ENCODE measurements around the gene CAMTA1.

The CAMTA1 gene

GRCh38 chr1:7171168-7171567 is 385.9 kb downstream of the CAMTA1 start:
- TF ChIP-seq CTCF (IDR thresholded peaks at IDR 0.05; ENCODE audit: insufficient read depth, low read depth, low read length, missing control alignments): no peak
- H3K4me3 ChIP-seq (ENCODE audit: low read length): no peak overlapping the region
- no peak for DNase-seq (ENCODE audit: low read depth)

- H3K4me3 ChIP-seq (ENCODE audit: low read length): no peak overlapping the region
- no peak for DNase-seq (ENCODE audit: low read depth)
- TF ChIP-seq CTCF (IDR thresholded peaks at IDR 0.05; ENCODE audit: insufficient read depth, low read depth, low read length, missing control alignments): no peak
Measured at GRCh38 chr1:7171574-7171973, 386.3 kb downstream of the CAMTA1 start.

GRCh38 chr1:7172804-7173203 is 387.6 kb downstream of the CAMTA1 start:
- TF ChIP-seq CTCF (IDR thresholded peaks at IDR 0.05; ENCODE audit: insufficient read depth, low read depth, low read length, missing control alignments): no peak

GRCh38 chr1:7174561-7174960 is 389.3 kb downstream of the CAMTA1 start:
- no peak for TF ChIP-seq CTCF (IDR thresholded peaks at IDR 0.05; ENCODE audit: insufficient read depth, low read depth, low read length, missing control alignments)
- DNase-seq (ENCODE audit: low read depth): no peak
- H3K4me3 ChIP-seq (ENCODE audit: low read length): no peak overlapping the region

More at GRCh38 chr1:7172804-7173203, 387.6 kb downstream of the CAMTA1 start:
- H3K4me3 ChIP-seq (ENCODE audit: low read length): no peak overlapping the region
- no peak for DNase-seq (ENCODE audit: low read depth)

- DNase-seq (ENCODE audit: low read depth): no peak
Measured at GRCh38 chr1:7174980-7175906, 390.0 kb downstream of the CAMTA1 start.

GRCh38 chr1:7177021-7177420 is 391.8 kb downstream of the CAMTA1 start:
- DNase-seq (ENCODE audit: low read depth): no peak
- H3K4me3 ChIP-seq (ENCODE audit: low read length): no peak overlapping the region
- no peak for TF ChIP-seq CTCF (IDR thresholded peaks at IDR 0.05; ENCODE audit: insufficient read depth, low read depth, low read length, missing control alignments)

More at GRCh38 chr1:7174980-7175906, 390.0 kb downstream of the CAMTA1 start:
- TF ChIP-seq CTCF (IDR thresholded peaks at IDR 0.05; ENCODE audit: insufficient read depth, low read depth, low read length, missing control alignments): no peak
- H3K4me3 ChIP-seq (ENCODE audit: low read length): no peak overlapping the region

Data from epithelial cell of esophagus (primary cell).